ENCODE data around the gene GATA5. TPM values are rescaled to one million over a fixed set of nuclear protein-coding genes. Genes with fewer than 3 reads are reported as not detected.

Gene GATA5
- total RNA-seq, 1 experiment from 2014 or later, result 1.4 TPM

GRCh38 chr20:62489932-62490263 is 14.1 kb upstream of the GATA5 start:
- Mint-ChIP-seq H3K27ac (no peak overlapping the region), H3K9me3 (peaks cover 7% of the 10 kb centered on the region), H3K4me1 (peaks cover 13% of the 10 kb centered on the region; the same call in 1 of the 2 replicates), H3K27me3 (ENCODE audit: low read depth) (peaks cover 6% of the 10 kb centered on the region; the same call in 1 of the 2 replicates), H3K36me3 (no peaks in the 10 kb centered on the region), H3K4me3 (no peak overlapping the region)
- ATAC-seq (no peak), DNase-seq (ENCODE audit: low spot score) (no peak)
- TF ChIP-seq PRDM15 (CRISPR knock-in tag; IDR thresholded peaks at IDR 0.05), result no peak
- no peak for TF ChIP-seq PRRX2 (CRISPR knock-in tag; IDR thresholded peaks at IDR 0.05)
- TF ChIP-seq TEAD4 (CRISPR knock-in tag; IDR thresholded peaks at IDR 0.05), result no peak
- TF ChIP-seq CDX4 (CRISPR knock-in tag; IDR thresholded peaks at IDR 0.05; ENCODE audit: borderline replicate concordance), result no peak
- TF ChIP-seq JUN (CRISPR knock-in tag; IDR thresholded peaks at IDR 0.05), result no peak
- TF ChIP-seq NFE2L1 (CRISPR knock-in tag; IDR thresholded peaks at IDR 0.05), result no peak
- TF ChIP-seq ZNF219 (CRISPR knock-in tag; IDR thresholded peaks at IDR 0.05; ENCODE audit: borderline replicate concordance), result no peak
- no peak for TF ChIP-seq E2F4 (CRISPR knock-in tag; IDR thresholded peaks at IDR 0.05; ENCODE audit: borderline replicate concordance, low read depth)
- no peak for TF ChIP-seq ERG (CRISPR knock-in tag; IDR thresholded peaks at IDR 0.05)
- TF ChIP-seq ZNF396 (CRISPR knock-in tag; IDR thresholded peaks at IDR 0.05; ENCODE audit: borderline replicate concordance), result no peak
- no peak for TF ChIP-seq ZNF232 (CRISPR knock-in tag; IDR thresholded peaks at IDR 0.05)
- no peak for TF ChIP-seq ATF3 (CRISPR knock-in tag; conservative IDR thresholded peaks at IDR 0.05)
- no peak for TF ChIP-seq AFF4 (CRISPR knock-in tag; IDR thresholded peaks at IDR 0.05; ENCODE audit: borderline replicate concordance)
- no peak for TF ChIP-seq ZNF281 (CRISPR knock-in tag; IDR thresholded peaks at IDR 0.05)
- TF ChIP-seq ZNF263 (CRISPR knock-in tag; IDR thresholded peaks at IDR 0.05; ENCODE audit: low read depth), result no peak
- TF ChIP-seq SMAD4 (CRISPR knock-in tag; IDR thresholded peaks at IDR 0.05), result no peak
- TF ChIP-seq ZNF121 (CRISPR knock-in tag; IDR thresholded peaks at IDR 0.05), result no peak
- TF ChIP-seq SP1 (CRISPR knock-in tag; conservative IDR thresholded peaks at IDR 0.05), result no peak
- TF ChIP-seq ZNF532 (CRISPR knock-in tag; IDR thresholded peaks at IDR 0.05; ENCODE audit: borderline replicate concordance), result no peak
- no peak for TF ChIP-seq ATF1 (CRISPR knock-in tag; IDR thresholded peaks at IDR 0.05)
- CTCF ChIA-PET, result no interaction called here
- POLR2A ChIA-PET, result no interaction called here

Data from WTC11 (cell line).